SK-N-MC (cell line): ENCODE results near the gene LGI1.

Experiments used
- EZH2 ChIP-seq: fragments of 200-600 bp; sonication (generic); IDR thresholded peaks from one replicate; pipeline ENCODE4 v1.6.1; 2017; ENCODE audit warnings: antibody characterized with exemption
- FOXP2 ChIP-seq: optimal IDR thresholded peaks from 2 replicates; pipeline ENCODE3; 2011; ENCODE audit warnings: mild to moderate bottlenecking, moderate library complexity; ENCODE audit not compliant: insufficient read depth; ENCODE audit errors: extremely low read length, control extremely low read depth

DNA sequence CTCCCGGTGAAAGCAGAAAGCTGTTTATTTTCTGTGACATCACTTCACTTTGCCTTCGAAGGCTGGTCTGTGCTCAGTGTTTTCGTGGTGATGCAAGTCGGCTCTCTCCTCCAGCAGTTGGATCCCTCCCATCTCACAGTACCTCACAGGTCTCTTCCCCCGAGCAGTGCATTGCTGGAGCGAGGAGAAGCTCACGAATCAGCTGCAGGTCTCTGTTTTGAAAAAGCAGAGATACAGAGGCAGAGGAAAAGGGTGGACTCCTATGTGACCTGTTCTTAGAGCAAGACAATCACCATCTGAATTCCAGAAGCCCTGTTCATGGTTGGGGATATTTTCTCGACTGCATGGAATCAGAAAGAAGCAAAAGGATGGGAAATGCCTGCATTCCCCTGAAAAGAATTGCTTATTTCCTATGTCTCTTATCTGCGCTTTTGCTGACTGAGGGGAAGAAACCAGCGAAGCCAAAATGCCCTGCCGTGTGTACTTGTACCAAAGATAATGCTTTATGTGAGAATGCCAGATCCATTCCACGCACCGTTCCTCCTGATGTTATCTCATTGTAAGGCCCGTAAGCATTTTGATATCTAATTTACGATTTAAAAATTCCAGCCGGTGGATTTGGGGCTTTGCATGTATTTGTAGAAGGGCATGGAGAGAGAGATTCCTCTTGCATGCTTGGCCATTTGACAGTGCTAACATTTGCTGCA is at the start of gene LGI1:
- no peak for TF ChIP-seq EZH2
- TF ChIP-seq FOXP2, result no peak
